ENCODE results near the gene KIF26A.
"Not testable (repeated sequence)": the region's sequence is repeated elsewhere in the genome, so short reads cannot be mapped to it uniquely, and the experiment has no call there.

- TF ChIP-seq, protein P1, sequence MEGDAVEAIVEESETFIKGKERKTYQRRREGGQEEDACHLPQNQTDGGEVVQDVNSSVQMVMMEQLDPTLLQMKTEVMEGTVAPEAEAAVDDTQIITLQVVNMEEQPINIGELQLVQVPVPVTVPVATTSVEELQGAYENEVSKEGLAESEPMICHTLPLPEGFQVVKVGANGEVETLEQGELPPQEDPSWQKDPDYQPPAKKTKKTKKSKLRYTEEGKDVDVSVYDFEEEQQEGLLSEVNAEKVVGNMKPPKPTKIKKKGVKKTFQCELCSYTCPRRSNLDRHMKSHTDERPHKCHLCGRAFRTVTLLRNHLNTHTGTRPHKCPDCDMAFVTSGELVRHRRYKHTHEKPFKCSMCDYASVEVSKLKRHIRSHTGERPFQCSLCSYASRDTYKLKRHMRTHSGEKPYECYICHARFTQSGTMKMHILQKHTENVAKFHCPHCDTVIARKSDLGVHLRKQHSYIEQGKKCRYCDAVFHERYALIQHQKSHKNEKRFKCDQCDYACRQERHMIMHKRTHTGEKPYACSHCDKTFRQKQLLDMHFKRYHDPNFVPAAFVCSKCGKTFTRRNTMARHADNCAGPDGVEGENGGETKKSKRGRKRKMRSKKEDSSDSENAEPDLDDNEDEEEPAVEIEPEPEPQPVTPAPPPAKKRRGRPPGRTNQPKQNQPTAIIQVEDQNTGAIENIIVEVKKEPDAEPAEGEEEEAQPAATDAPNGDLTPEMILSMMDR (IDR thresholded peaks at IDR 0.05; ENCODE audit: poor library complexity): not testable (repeated sequence)
- not testable (repeated sequence) for TF ChIP-seq EZH2 (IDR thresholded peaks at IDR 0.05; ENCODE audit: borderline replicate concordance)
Observed at GRCh38 chr14:104209071-104209470, 70.7 kb downstream of the KIF26A start.

All from hepatocyte (in vitro differentiated cells).